ENCODE results near the gene CLTB.

Gene CLTB

DNA sequence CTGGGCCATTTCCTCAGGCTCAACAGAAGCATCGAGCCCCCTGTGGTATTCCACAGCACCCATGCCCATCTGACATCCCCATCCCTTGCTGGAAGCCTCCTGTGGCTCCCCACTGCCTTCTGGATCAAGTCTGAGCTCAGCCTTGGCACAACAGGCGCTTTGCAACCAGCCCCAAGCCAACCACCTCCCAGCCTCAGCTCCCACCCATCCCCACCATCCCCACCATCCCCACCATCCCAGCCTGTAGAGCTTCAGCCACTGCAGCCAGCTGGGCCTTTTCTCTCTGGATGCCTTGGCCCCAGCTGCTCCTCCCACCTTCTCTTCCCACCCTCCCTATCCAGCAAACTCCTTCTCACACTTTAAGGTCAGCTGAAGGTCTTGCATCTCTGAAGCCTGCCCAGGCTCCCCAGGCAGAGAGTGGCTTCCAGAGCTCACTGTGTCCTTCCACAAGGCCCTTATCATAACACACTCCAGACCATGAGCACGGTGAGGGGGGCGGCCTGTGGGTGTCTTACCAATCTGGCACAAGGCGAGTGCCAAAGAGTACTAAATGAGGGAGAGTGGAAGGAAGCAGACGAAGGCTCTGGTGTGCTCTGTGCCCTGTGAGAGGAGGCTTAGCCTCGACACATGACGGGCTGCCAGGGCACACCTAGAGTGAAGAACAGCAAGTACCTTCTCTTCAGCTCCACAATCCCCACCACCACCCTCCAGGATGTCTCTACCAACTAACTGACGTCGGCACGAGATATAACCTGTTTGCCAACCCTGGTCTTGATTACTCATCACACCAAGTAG is 21.3 kb downstream of the CLTB start:
- ChIA-PET CTCF (no interaction called here), POLR2A (no interaction called here)
- no peak for DNase-seq (ENCODE audit: extremely low spot score)
- TF ChIP-seq TARDBP (IDR thresholded peaks at IDR 0.05): no peak
- TF ChIP-seq FOXM1 (IDR thresholded peaks at IDR 0.05; ENCODE audit: borderline replicate concordance): no peak
- TF ChIP-seq, protein P1, sequence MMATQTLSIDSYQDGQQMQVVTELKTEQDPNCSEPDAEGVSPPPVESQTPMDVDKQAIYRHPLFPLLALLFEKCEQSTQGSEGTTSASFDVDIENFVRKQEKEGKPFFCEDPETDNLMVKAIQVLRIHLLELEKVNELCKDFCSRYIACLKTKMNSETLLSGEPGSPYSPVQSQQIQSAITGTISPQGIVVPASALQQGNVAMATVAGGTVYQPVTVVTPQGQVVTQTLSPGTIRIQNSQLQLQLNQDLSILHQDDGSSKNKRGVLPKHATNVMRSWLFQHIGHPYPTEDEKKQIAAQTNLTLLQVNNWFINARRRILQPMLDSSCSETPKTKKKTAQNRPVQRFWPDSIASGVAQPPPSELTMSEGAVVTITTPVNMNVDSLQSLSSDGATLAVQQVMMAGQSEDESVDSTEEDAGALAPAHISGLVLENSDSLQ (IDR thresholded peaks at IDR 0.05): no peak
- TF ChIP-seq NFRKB (IDR thresholded peaks at IDR 0.05): no peak
- no peak for TF ChIP-seq SUZ12 (IDR thresholded peaks at IDR 0.05)
- no peak for TF ChIP-seq ARNT (IDR thresholded peaks at IDR 0.05)
- TF ChIP-seq ELF4 (IDR thresholded peaks at IDR 0.05): no peak
- no peak for TF ChIP-seq LEF1 (IDR thresholded peaks at IDR 0.05; ENCODE audit: borderline replicate concordance)
- no peak for TF ChIP-seq L3MBTL2 (conservative IDR thresholded peaks at IDR 0.05)
- TF ChIP-seq HDGF (IDR thresholded peaks at IDR 0.05; ENCODE audit: borderline replicate concordance): no peak
- no peak for TF ChIP-seq SP1 (IDR thresholded peaks at IDR 0.05)
- no peak for TF ChIP-seq FOXK2 (IDR thresholded peaks at IDR 0.05)
- TF ChIP-seq FOXA1 (IDR thresholded peaks at IDR 0.05): no peak
- TF ChIP-seq BHLHE40 (IDR thresholded peaks at IDR 0.05; ENCODE audit: borderline replicate concordance): no peak
- no peak for TF ChIP-seq CTBP1 (IDR thresholded peaks at IDR 0.05; ENCODE audit: borderline replicate concordance)
- no peak for TF ChIP-seq ZNF384 (IDR thresholded peaks at IDR 0.05)

DNA sequence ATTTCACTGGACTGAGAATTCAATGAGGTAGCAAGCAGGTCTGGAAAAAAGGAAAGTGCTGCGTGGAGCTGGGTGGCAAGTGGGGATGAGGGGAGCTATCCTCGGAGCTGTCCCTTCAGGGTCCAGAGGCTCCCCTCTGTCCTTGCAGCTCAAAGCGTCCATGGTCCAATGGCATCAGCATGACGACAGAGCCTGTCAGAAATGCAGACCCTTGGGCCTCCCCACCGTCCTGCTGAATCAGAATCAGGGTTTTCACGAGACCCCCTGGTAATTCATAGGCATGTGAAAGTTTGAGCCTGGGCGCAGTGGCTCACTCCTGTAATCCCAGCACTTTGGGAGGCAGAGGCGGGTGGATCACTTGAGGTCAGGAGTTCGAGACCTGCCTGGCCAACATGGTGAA is 22.2 kb downstream of the CLTB start:
- CTCF ChIA-PET: interaction anchor here (0.6 kb wide), 1 partner anchor 1945 kb away, joined by 3 read pairs; no protein-coding TSS in a partner anchor

DNA sequence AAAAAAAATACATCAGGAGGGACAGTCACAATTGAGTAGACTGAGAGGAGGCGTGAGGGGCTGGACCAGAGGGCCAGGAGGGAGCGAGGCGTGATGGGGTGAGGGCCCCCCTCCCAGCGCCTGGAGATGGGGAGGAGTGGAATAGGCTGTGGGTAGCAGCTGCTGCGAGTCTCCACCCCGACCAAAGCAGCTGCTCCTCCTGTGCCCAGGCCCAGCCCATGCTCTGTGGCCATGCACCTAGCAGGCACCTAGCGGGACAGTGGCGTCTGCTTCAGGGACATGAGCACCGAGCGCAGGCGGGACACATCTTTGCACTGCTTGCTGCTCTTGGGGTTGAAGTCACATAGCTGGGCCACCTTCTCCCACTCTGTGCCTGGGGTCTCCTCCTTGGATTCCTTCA is 23.8 kb downstream of the CLTB start:
- no peak for DNase-seq (ENCODE audit: extremely low spot score)
- ChIA-PET CTCF (no interaction called here), POLR2A (interaction anchor here (1.5 kb wide), 1 partner anchor 145 kb away, joined by 4 read pairs; no protein-coding TSS in a partner anchor)
- TF ChIP-seq HDGF (IDR thresholded peaks at IDR 0.05; ENCODE audit: borderline replicate concordance) (no peak), FOXK2 (IDR thresholded peaks at IDR 0.05) (no peak), ARNT (IDR thresholded peaks at IDR 0.05) (no peak), FOXA1 (IDR thresholded peaks at IDR 0.05) (no peak), FOXM1 (IDR thresholded peaks at IDR 0.05; ENCODE audit: borderline replicate concordance) (no peak), BHLHE40 (IDR thresholded peaks at IDR 0.05; ENCODE audit: borderline replicate concordance) (no peak), NFRKB (IDR thresholded peaks at IDR 0.05) (no peak), ELF4 (IDR thresholded peaks at IDR 0.05) (no peak), SUZ12 (IDR thresholded peaks at IDR 0.05) (no peak), L3MBTL2 (conservative IDR thresholded peaks at IDR 0.05) (no peak)
- TF ChIP-seq, protein P1 (IDR thresholded peaks at IDR 0.05): no peak

More for the DNA sequence above, 22.2 kb downstream of the CLTB start:
- POLR2A ChIA-PET: interaction anchor here (0.9 kb wide), 1 partner anchor 54 kb away, joined by 5 read pairs; the partner anchor contains the start of gene FAF2
- DNase-seq (ENCODE audit: extremely low spot score): no peak
- TF ChIP-seq LEF1 (IDR thresholded peaks at IDR 0.05; ENCODE audit: borderline replicate concordance) (no peak), TARDBP (IDR thresholded peaks at IDR 0.05) (no peak), FOXM1 (IDR thresholded peaks at IDR 0.05; ENCODE audit: borderline replicate concordance) (no peak), ELF4 (IDR thresholded peaks at IDR 0.05) (no peak), SUZ12 (IDR thresholded peaks at IDR 0.05) (no peak), HDGF (IDR thresholded peaks at IDR 0.05; ENCODE audit: borderline replicate concordance) (no peak), L3MBTL2 (conservative IDR thresholded peaks at IDR 0.05) (no peak), ZNF384 (IDR thresholded peaks at IDR 0.05) (no peak), CTBP1 (IDR thresholded peaks at IDR 0.05; ENCODE audit: borderline replicate concordance) (no peak)
- TF ChIP-seq, protein P1 (IDR thresholded peaks at IDR 0.05): no peak

DNA sequence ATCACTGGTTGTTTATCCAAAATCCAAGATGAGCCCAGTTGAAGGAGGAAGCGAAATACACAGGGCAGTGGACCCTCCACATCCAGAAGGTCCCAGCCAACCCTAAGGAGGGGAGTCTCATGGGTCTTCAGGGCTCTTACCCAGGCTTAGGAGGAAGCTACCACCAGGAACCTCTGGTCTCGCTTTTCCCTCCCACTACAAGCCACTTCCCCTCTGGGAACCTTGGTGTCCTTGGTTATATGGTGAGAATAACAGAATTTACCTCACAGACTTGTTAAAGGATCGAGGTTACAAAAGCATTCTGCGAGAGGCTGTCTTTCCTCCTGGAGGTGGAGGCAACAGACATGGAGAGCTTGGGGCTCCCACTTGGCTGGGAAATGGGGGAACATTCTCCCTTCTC is 24.3 kb downstream of the CLTB start:
- TF ChIP-seq FOXA1 (IDR thresholded peaks at IDR 0.05): no peak
- TF ChIP-seq SUZ12 (IDR thresholded peaks at IDR 0.05): no peak
- no peak for TF ChIP-seq FOXM1 (IDR thresholded peaks at IDR 0.05; ENCODE audit: borderline replicate concordance)
- TF ChIP-seq, protein P1 (IDR thresholded peaks at IDR 0.05): no peak
- no peak for TF ChIP-seq SP1 (IDR thresholded peaks at IDR 0.05)
- TF ChIP-seq HDGF (IDR thresholded peaks at IDR 0.05; ENCODE audit: borderline replicate concordance): no peak
- TF ChIP-seq NFRKB (IDR thresholded peaks at IDR 0.05): no peak
- TF ChIP-seq ARNT (IDR thresholded peaks at IDR 0.05): no peak
- no peak for TF ChIP-seq ZNF384 (IDR thresholded peaks at IDR 0.05)
- TF ChIP-seq ELF4 (IDR thresholded peaks at IDR 0.05): no peak
- no peak for TF ChIP-seq LEF1 (IDR thresholded peaks at IDR 0.05; ENCODE audit: borderline replicate concordance)
- no peak for TF ChIP-seq TARDBP (IDR thresholded peaks at IDR 0.05)
- TF ChIP-seq BHLHE40 (IDR thresholded peaks at IDR 0.05; ENCODE audit: borderline replicate concordance): no peak
- TF ChIP-seq L3MBTL2 (conservative IDR thresholded peaks at IDR 0.05): no peak
- no peak for TF ChIP-seq CTBP1 (IDR thresholded peaks at IDR 0.05; ENCODE audit: borderline replicate concordance)
- no peak for TF ChIP-seq FOXK2 (IDR thresholded peaks at IDR 0.05)
- no peak for DNase-seq (ENCODE audit: extremely low spot score)
- POLR2A ChIA-PET: interaction anchor here (1.5 kb wide), 1 partner anchor 146 kb away, joined by 4 read pairs; no protein-coding TSS in a partner anchor
- CTCF ChIA-PET: no interaction called here

DNA sequence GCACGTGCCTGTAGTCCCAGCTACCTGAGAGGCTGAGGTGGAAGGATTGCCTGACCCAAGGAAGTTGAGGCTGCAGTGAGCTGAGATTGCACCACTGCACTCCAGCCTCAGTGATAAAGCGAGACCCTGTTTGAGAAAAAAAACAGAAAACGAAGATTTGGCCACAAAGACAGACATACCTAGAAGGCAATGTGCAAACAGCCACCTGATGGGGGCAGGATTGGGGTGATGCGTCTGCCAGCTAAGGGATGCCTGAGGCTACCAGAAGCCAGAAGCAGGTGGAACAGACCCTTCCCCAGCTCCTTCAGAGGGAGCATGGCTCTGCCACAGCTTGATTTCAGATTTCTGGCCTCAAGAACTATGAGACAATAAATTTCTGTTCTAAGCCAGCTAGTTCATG is 24.9 kb downstream of the CLTB start:
- ChIA-PET POLR2A (interaction anchor here (1.5 kb wide), 1 partner anchor 146 kb away, joined by 4 read pairs; no protein-coding TSS in a partner anchor), CTCF (no interaction called here)
- TF ChIP-seq SUZ12 (IDR thresholded peaks at IDR 0.05) (no peak), LEF1 (IDR thresholded peaks at IDR 0.05; ENCODE audit: borderline replicate concordance) (no peak), ELF4 (IDR thresholded peaks at IDR 0.05) (no peak), SP1 (IDR thresholded peaks at IDR 0.05) (no peak), BHLHE40 (IDR thresholded peaks at IDR 0.05; ENCODE audit: borderline replicate concordance) (no peak), CTBP1 (IDR thresholded peaks at IDR 0.05; ENCODE audit: borderline replicate concordance) (no peak), FOXA1 (IDR thresholded peaks at IDR 0.05) (no peak), FOXK2 (IDR thresholded peaks at IDR 0.05) (no peak), NFRKB (IDR thresholded peaks at IDR 0.05) (no peak), ARNT (IDR thresholded peaks at IDR 0.05) (no peak), HDGF (IDR thresholded peaks at IDR 0.05; ENCODE audit: borderline replicate concordance) (no peak), TARDBP (IDR thresholded peaks at IDR 0.05) (no peak), FOXM1 (IDR thresholded peaks at IDR 0.05; ENCODE audit: borderline replicate concordance) (no peak), L3MBTL2 (conservative IDR thresholded peaks at IDR 0.05) (no peak), ZNF384 (IDR thresholded peaks at IDR 0.05) (no peak)
- TF ChIP-seq, protein P1 (IDR thresholded peaks at IDR 0.05): no peak
- no peak for DNase-seq (ENCODE audit: extremely low spot score)
